Kidney (tissue), 14 donors: ENCODE results near the gene CHPF2. TPM values are rescaled to one million over a fixed set of nuclear protein-coding genes. Genes with fewer than 3 reads are reported as not detected.

Experiments used
- DNase-seq, 5 donors: peaks; one replicate each; pipeline ENCODE4 v3.0.0-alpha.2; 2013 to 2020
- FAIRE-seq: peaks from 2 replicates; lab custom pipeline; 2012; peaks lifted over from hg19 to GRCh38; lab: Jason Lieb, UNC
- H3K27ac ChIP-seq, 2 donors: one replicate each; pipeline ENCODE4 v1.7.0; 2013; ENCODE audit warnings: low read depth in 2 of 2, low read length in 2 of 2, inconsistent platforms in 1 of 2
- H3K27me3 ChIP-seq: one replicate; pipeline ENCODE4 v1.7.1; 2013; ENCODE audit warnings: low read length, inconsistent platforms; ENCODE audit not compliant: control insufficient read depth, insufficient read depth
- H3K36me3 ChIP-seq, 3 donors: one replicate each; pipeline versions ENCODE4 v1.7.0 to v1.7.1; 2013; ENCODE audit warnings: low read length in 3 of 3, control low read depth in 1 of 3, inconsistent platforms in 1 of 3; ENCODE audit not compliant: insufficient read depth in 3 of 3, control insufficient read depth in 2 of 3
- H3K4me1 ChIP-seq, 3 donors: one replicate each; pipeline versions ENCODE4 v1.7.0 to v1.7.1; 2013; ENCODE audit warnings: low read length in 3 of 3, inconsistent platforms in 1 of 3, low read depth in 1 of 3; ENCODE audit not compliant: control insufficient read depth in 2 of 3, insufficient read depth in 2 of 3
- H3K4me3 ChIP-seq, 3 donors: one replicate each; pipeline versions ENCODE4 v1.7.0 to v1.8.1; 2013; ENCODE audit warnings: low read length in 3 of 3, control low read depth in 1 of 3, inconsistent platforms in 1 of 3
- H3K9ac ChIP-seq, 3 donors: one replicate each; pipeline versions ENCODE4 v1.7.0 to v1.7.1; 2013; ENCODE audit warnings: low read length in 3 of 3, control low read depth in 1 of 3, inconsistent platforms in 1 of 3
- H3K9me3 ChIP-seq, 3 donors: one replicate each; pipeline versions ENCODE4 v1.7.0 to v1.7.1; 2013; ENCODE audit warnings: low read length in 3 of 3, control low read depth in 1 of 3, inconsistent platforms in 1 of 3; ENCODE audit not compliant: control insufficient read depth in 2 of 3, insufficient read depth in 1 of 3
- intact Hi-C: fragments of 100-400 bp; cut with DNase I; formaldehyde crosslinking; loops from one replicate; pipeline ENCODE4 v1.11.1; 2022
- polyA plus RNA-seq: library from polyadenylated mRNA; stranded (reverse); fragments of 350-450 nt; fragmentation: Illumina TruSeq; extraction: RNeasy Lipid Tissue Mini Kit (QIAGEN cat#74804); gene quantifications from one replicate; pipeline ENCODE4 v1.2.3, GENCODE V29; 2014; ENCODE audit warnings: low read depth, low replicate concordance; ENCODE audit not compliant: insufficient read depth
- total RNA-seq: library from RNA; stranded (reverse); fragmentation: NEBNext Ultra II Directional; extraction: Animal tissue kit (Norgen Biotek cat#: 25700); gene quantifications from one replicate; pipeline ENCODE4 v1.2.1, GENCODE V29; 2021
- TF ChIP-seq, protein P1 (sequence below): IDR thresholded peaks from 3 replicates; pipeline ENCODE4 v1.5.1; 2012; ENCODE audit warnings: mild to moderate bottlenecking, moderate library complexity, borderline replicate concordance; ENCODE audit not compliant: insufficient read depth; ENCODE audit errors: extremely low read depth
- donor health status: control.
- donor health status: control.
- donor health status: control.
- donor health status: control.
- donor health status: control.
- donor health status: DM: yes; HTN: yes; CAD: no.
- donor health status: Normal renal cell carcinoma (clear cell type).

Gene CHPF2
- total and polyA plus RNA-seq, 2 donors from 2014 or later: 15.6 to 45.2 TPM

- Histone ChIP-seq H3K4me1 (peaks cover 0 to 15% (median 12%) of the 10 kb centered on the region in 3 donors), H3K27ac (no peak overlapping the region), H3K36me3 (peaks cover 0 to 7% (median 4%) of the 10 kb centered on the region in 3 donors), H3K9ac (peak overlapping the region in 1 of 3 donors; percentile 84), H3K27me3 (no peaks in the 10 kb centered on the region), H3K9me3 (no peaks in the 10 kb centered on the region), H3K4me3 (peak overlapping the region in 2 of 3 donors; percentile 67 to 76)
- FAIRE-seq (no peak), DNase-seq (no peak)
- TF ChIP-seq, protein P1, sequence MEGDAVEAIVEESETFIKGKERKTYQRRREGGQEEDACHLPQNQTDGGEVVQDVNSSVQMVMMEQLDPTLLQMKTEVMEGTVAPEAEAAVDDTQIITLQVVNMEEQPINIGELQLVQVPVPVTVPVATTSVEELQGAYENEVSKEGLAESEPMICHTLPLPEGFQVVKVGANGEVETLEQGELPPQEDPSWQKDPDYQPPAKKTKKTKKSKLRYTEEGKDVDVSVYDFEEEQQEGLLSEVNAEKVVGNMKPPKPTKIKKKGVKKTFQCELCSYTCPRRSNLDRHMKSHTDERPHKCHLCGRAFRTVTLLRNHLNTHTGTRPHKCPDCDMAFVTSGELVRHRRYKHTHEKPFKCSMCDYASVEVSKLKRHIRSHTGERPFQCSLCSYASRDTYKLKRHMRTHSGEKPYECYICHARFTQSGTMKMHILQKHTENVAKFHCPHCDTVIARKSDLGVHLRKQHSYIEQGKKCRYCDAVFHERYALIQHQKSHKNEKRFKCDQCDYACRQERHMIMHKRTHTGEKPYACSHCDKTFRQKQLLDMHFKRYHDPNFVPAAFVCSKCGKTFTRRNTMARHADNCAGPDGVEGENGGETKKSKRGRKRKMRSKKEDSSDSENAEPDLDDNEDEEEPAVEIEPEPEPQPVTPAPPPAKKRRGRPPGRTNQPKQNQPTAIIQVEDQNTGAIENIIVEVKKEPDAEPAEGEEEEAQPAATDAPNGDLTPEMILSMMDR: no peak
- intact Hi-C loops: no loop called here
Measured at GRCh38 chr7:151233804-151234203, 1.5 kb downstream of the CHPF2 start.

DNA sequence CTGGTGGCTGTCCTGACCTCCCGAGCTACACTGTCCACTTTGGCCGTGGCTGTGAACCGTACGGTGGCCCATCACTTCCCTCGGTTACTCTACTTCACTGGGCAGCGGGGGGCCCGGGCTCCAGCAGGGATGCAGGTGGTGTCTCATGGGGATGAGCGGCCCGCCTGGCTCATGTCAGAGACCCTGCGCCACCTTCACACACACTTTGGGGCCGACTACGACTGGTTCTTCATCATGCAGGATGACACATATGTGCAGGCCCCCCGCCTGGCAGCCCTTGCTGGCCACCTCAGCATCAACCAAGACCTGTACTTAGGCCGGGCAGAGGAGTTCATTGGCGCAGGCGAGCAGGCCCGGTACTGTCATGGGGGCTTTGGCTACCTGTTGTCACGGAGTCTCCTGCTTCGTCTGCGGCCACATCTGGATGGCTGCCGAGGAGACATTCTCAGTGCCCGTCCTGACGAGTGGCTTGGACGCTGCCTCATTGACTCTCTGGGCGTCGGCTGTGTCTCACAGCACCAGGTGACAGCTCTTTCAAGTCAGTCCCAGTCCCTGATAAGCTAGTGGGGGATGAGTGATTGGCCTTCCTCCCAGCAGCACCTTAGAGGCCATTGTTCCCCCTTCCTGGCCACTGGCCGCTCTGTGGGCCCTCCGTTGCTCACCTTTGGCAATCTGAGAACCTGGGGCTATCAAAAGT, 3.0 kb downstream of the CHPF2 start:
- no peaks in the 10 kb centered on the region for H3K9me3 ChIP-seq
- no peak overlapping the region for H3K9ac ChIP-seq
- intact Hi-C loops: no loop called here
- H3K27me3 ChIP-seq: no peaks in the 10 kb centered on the region
- TF ChIP-seq, protein P1: no peak
- no peak overlapping the region for H3K27ac ChIP-seq
- H3K4me3 ChIP-seq: no peak overlapping the region
- no peak for FAIRE-seq
- DNase-seq: peak in 1 of 5 donors; percentile 70
- H3K36me3 ChIP-seq: peaks cover 0 to 10% (median 7%) of the 10 kb centered on the region in 3 donors
- peaks cover 0 to 15% (median 12%) of the 10 kb centered on the region in 3 donors for H3K4me1 ChIP-seq

DNA sequence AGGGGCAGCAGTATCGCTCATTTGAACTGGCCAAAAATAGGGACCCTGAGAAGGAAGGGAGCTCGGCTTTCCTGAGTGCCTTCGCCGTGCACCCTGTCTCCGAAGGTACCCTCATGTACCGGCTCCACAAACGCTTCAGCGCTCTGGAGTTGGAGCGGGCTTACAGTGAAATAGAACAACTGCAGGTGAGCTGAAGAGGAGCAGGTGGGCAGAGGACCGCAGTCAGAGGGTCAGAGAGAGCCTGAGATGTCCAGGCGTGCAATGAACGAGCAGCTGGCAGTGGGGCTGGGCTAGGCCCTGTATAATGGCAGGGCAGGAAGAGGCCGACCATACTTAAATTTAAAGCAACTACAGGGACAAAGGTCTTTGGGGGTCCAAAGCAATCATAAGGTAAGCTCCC, 4.1 kb downstream of the CHPF2 start:
- DNase-seq: no peak
- H3K9me3 ChIP-seq: no peaks in the 10 kb centered on the region
- H3K27me3 ChIP-seq: no peaks in the 10 kb centered on the region
- TF ChIP-seq, protein P1: no peak
- H3K9ac ChIP-seq: no peak overlapping the region
- FAIRE-seq: no peak
- intact Hi-C loops: no loop called here
- peaks cover 2 to 14% (median 7%) of the 10 kb centered on the region in 3 donors for H3K36me3 ChIP-seq
- no peak overlapping the region for H3K4me3 ChIP-seq
- H3K27ac ChIP-seq: no peak overlapping the region
- H3K4me1 ChIP-seq: peaks cover 0 to 15% (median 10%) of the 10 kb centered on the region in 3 donors
